ENCODE data around the gene DDX27.

DNA sequence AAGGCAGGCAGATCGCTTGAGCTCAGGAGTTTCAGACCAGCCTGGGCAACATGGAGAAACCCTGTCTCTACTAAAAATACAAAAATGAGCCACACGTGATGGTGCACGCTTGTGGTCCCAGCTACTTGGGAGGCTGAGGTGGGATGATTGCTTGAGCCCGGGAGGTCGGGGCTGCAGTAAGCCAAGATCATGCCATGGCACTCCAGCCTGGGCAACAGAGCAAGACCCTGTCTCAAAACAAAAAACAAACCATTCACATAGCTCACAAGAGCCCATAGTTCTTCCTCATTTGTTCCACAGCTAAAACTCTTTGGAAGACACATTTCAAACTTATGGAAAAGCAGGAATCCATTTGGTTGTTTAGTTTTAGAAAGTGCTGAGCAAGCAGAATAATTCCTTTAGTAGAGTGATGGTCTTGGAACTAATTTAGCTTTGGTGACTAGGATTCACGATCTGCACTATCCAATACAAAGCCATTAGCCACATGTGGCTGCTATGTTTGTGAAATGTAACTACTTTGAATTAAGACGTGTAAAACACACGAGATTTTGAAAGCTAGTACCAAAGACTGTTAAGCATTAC, 54.6 kb downstream of the DDX27 start:
- TF ChIP-seq FOXM1 (IDR thresholded peaks at IDR 0.05; ENCODE audit: borderline replicate concordance, low read depth) (no peak), EP300 (IDR thresholded peaks at IDR 0.05; ENCODE audit: borderline replicate concordance) (no peak), YY1 (IDR thresholded peaks at IDR 0.05; ENCODE audit: low read depth) (no peak), RAD21 (IDR thresholded peaks at IDR 0.05; ENCODE audit: low read depth) (no peak), TAF1 (IDR thresholded peaks at IDR 0.05; ENCODE audit: low read depth) (no peak), EGR1 (IDR thresholded peaks at IDR 0.05) (no peak), CEBPB (IDR thresholded peaks at IDR 0.05) (no peak), TEAD4 (IDR thresholded peaks at IDR 0.05) (no peak), TCF12 (IDR thresholded peaks at IDR 0.05; ENCODE audit: low read depth) (no peak), ZBTB7A (IDR thresholded peaks at IDR 0.05; ENCODE audit: low read depth) (no peak)
- TF ChIP-seq, protein P1, sequence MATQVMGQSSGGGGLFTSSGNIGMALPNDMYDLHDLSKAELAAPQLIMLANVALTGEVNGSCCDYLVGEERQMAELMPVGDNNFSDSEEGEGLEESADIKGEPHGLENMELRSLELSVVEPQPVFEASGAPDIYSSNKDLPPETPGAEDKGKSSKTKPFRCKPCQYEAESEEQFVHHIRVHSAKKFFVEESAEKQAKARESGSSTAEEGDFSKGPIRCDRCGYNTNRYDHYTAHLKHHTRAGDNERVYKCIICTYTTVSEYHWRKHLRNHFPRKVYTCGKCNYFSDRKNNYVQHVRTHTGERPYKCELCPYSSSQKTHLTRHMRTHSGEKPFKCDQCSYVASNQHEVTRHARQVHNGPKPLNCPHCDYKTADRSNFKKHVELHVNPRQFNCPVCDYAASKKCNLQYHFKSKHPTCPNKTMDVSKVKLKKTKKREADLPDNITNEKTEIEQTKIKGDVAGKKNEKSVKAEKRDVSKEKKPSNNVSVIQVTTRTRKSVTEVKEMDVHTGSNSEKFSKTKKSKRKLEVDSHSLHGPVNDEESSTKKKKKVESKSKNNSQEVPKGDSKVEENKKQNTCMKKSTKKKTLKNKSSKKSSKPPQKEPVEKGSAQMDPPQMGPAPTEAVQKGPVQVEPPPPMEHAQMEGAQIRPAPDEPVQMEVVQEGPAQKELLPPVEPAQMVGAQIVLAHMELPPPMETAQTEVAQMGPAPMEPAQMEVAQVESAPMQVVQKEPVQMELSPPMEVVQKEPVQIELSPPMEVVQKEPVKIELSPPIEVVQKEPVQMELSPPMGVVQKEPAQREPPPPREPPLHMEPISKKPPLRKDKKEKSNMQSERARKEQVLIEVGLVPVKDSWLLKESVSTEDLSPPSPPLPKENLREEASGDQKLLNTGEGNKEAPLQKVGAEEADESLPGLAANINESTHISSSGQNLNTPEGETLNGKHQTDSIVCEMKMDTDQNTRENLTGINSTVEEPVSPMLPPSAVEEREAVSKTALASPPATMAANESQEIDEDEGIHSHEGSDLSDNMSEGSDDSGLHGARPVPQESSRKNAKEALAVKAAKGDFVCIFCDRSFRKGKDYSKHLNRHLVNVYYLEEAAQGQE (IDR thresholded peaks at IDR 0.05; ENCODE audit: low read depth) = no peak
- TF ChIP-seq, protein P2, sequence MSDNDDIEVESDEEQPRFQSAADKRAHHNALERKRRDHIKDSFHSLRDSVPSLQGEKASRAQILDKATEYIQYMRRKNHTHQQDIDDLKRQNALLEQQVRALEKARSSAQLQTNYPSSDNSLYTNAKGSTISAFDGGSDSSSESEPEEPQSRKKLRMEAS (IDR thresholded peaks at IDR 0.05) = no peak
- TF ChIP-seq, protein P3, sequence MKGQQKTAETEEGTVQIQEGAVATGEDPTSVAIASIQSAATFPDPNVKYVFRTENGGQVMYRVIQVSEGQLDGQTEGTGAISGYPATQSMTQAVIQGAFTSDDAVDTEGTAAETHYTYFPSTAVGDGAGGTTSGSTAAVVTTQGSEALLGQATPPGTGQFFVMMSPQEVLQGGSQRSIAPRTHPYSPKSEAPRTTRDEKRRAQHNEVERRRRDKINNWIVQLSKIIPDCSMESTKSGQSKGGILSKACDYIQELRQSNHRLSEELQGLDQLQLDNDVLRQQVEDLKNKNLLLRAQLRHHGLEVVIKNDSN (IDR thresholded peaks at IDR 0.05) = no peak
